GM12872 (cell line): Measurements from ENCODE around the gene TMEM234.

Experiments
- CTCF ChIP-seq: IDR thresholded peaks from 3 replicates; pipeline ENCODE4 v1.5.1; 2011; ENCODE audit warnings: low read depth, mild to moderate bottlenecking, low read length, moderate library complexity; ENCODE audit not compliant: insufficient read depth

TMEM234 gene

DNA sequence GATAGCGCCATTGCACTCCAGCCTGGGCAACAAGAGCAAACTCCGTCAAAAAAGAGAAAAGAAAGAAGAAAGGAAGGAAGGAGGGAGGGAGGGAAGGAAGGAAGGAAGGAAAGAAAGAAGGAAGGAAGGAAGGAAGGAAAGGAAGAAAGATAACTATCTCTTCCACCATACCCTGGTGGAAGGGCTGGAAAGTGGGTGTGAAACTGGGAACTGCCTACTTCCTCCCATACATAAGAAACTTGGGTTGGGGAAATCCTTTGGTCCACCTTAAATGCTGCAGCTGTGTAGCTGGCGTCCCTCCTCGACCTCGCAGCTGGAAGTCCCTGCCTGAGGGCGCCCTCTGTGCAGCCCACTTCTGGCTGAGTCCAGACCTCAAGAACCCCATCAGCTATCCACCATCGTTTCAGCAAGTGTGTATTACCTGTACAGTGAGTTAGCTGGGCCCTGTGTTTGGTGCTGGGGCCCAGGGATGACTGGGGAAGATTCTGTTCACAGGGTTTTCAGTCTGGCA lies 20.2 kb upstream of the TMEM234 start:
- no peak for TF ChIP-seq CTCF

- TF ChIP-seq CTCF, result peak; percentile 29; the same call in 1 of the 3 replicates
Measured at GRCh38 chr1:32241001-32241763, 19.0 kb upstream of the TMEM234 start.

DNA sequence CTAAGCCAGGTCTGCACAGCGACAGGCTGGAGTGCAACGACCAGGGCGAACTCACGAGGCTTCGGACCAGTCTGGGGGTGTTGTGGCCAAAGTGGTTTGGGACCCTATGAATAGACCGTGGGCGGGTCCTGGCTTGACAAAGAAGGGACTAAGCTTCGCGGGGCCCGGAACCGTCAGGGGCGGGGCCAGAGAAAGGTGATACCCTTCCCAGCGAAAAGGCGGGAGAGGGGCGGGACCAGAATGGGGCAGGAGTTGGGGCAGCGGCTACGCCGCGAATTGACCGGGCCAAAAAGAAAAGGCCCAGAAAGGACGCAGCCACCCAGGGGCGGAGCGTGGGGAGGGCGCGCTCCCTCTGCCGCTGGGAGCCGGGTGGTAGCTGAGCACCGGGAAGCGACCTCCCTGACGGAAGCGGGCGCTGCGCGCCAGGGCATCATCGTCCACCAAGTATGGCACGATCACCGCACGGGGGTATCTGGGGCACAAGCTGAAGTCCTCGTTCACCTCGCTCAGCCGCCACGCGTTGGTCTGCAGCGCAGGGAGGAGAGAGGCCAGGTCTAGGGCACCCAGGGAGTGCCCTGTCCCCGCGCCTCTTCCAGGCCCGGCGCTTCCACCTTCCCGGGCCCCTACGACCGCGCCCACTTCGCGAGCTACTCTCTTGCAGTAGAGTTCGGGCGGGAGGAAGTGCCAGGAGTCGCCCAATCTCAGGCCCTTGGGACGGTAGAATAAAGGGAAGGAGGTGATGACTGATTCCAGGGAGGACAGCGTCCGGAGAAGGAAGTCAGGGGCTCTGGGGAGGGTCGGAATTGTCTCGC lies 18.2 kb upstream of the TMEM234 start:
- TF ChIP-seq CTCF, result peak; percentile 47

DNA sequence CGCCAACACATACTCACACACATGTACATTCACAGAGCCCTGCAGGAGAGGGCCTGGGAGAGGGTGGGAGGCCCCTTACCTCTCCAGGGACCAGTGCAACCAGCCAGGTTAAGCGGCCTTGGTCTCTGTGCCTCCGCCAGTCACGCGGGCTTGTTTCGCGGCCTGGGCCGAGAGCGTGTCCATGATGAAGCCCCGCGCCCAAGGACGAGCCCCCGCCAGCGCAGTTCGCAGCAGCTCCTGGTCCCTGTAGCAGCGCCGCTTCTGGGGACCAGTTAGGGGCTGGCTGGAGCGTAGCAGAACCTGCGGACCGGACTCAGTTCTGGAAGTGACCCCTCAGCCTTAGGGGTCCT lies 17.6 kb upstream of the TMEM234 start:
- no peak for TF ChIP-seq CTCF

GRCh38 chr1:32239337-32239736 lies 17.2 kb upstream of the TMEM234 start:
- no peak for TF ChIP-seq CTCF

GRCh38 chr1:32234792-32235191 lies 12.6 kb upstream of the TMEM234 start:
- no peak for TF ChIP-seq CTCF

- no peak for TF ChIP-seq CTCF
Measured at GRCh38 chr1:32232558-32233304, 10.6 kb upstream of the TMEM234 start.
